Globus pallidus (tissue), 1 donor: ENCODE results near the gene GJD2.
A peak's percentile ranks its signal among the peaks of the same experiment; 100 is the strongest.

Experiments
- DNase-seq: peaks from one replicate; pipeline ENCODE4 v3.0.0-alpha.2; 2015; ENCODE audit warnings: low spot score

Gene GJD2

DNA sequence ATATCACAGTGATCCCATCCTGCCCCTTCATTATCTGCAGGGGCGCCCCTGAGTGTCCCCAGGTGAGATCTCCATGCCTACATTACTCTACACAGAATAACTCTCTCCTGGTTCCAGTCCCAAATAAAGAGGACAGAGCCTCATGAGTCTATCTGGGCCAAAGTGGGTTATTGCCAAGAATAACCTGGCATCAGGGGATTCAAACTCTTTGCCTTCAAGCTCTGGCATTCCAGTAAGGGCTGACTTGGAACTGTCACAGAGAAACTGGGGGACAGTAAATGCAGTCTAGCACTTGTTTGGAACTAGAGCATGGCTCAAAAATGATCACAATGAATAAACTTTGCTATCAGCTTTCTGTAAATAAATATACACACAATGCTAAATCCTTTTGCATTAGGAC lies 30.3 kb downstream of the GJD2 start:
- DNase-seq: no peak

DNA sequence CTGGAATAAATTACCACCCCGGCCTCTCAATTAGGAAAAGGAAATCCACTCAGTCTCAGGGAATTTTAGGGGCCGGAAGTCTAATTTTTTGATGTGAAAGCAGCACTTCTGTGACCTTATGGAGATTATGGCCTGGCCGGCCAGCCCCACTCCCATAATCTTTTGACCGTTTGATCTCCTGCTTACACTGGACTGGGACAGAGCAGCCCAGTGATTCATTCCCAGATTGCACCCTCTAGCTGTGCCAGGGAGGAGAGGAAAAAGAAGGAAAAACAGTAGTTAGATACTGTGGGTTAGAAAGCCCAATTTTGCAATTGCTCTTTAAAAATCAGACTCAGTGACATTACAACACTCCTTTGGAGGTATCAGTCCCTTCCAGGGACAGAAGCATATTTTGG lies 32.4 kb downstream of the GJD2 start:
- DNase-seq: peak; percentile 17

DNA sequence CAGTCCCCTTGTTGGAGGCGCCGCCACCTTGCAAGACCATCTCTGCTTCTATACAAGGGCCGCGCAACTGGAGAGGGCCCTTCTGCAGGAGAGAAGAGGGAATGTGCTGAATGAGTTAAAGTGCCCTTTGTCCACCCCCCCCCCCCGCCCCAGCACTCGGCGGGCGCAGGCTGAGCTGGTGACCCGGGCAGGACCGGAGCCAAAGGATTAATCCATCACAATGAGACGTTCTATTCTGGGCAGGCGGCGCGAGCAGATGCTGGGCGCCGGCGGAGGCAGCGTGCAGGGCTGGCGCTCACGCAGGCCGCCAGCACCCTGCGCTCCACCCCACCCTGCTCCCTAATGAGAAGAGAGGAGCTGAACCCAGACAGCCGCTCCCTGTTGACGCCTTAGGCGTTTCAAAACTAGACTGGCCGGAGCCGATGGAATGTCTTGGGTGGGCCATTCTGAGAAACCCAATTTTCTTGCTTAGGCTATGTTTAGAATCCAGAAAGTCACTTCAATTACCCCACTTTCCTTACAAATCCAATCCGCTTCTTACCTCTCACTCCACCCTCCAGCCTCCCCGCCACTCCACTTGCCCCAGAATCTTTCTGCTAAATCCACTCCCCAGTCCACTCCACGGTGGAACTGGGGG lies 32.9 kb downstream of the GJD2 start:
- DNase-seq: peak; percentile 74

DNA sequence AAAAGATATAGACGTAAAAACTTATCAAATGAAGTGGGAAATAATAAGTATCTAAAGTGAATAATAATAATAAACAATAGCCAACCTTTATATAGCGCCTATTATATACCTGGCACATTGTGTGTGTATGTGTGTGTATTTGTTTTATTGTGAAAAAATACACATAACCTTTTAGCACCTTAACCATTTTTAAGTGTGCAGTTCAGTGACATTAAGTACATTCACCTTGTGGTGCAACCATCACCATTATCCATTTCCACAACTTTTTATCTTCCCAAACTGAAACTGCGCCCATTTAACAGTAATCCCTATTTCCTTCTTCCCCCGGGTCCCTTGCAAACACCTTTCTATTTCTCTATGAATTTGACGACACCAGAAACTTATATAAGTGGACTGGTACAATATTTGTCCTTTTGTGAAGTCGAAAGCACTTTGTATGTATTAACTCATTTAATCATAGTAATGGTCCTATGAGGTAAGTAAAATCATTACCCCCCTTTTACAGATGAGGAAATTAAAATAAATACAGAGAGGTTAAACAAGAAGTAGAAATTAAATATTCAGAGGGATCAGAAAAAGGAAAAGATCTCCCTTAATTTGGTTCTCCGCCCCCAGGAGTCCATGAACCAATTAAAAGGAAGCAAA lies 33.5 kb downstream of the GJD2 start:
- DNase-seq: no peak

DNA sequence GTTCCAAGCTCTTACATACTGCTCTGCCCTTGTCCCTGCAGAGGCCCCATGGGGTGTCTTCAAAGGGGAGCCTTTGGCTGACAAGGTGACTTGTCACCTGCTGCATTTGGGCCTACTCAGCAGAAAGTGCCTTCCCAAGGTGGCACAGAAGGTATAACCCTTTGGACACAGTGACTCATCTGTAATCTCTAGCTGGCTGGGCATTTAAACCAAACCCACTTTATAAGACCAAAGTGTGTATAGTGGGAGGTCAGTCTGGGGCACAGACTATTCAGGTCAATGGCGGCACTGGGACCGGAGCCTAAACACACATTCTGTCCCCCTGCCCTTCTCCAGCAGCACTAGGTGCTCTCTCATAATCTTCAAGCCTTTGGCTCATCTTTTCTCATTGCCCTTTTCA lies 35.1 kb downstream of the GJD2 start:
- DNase-seq: no peak

DNA sequence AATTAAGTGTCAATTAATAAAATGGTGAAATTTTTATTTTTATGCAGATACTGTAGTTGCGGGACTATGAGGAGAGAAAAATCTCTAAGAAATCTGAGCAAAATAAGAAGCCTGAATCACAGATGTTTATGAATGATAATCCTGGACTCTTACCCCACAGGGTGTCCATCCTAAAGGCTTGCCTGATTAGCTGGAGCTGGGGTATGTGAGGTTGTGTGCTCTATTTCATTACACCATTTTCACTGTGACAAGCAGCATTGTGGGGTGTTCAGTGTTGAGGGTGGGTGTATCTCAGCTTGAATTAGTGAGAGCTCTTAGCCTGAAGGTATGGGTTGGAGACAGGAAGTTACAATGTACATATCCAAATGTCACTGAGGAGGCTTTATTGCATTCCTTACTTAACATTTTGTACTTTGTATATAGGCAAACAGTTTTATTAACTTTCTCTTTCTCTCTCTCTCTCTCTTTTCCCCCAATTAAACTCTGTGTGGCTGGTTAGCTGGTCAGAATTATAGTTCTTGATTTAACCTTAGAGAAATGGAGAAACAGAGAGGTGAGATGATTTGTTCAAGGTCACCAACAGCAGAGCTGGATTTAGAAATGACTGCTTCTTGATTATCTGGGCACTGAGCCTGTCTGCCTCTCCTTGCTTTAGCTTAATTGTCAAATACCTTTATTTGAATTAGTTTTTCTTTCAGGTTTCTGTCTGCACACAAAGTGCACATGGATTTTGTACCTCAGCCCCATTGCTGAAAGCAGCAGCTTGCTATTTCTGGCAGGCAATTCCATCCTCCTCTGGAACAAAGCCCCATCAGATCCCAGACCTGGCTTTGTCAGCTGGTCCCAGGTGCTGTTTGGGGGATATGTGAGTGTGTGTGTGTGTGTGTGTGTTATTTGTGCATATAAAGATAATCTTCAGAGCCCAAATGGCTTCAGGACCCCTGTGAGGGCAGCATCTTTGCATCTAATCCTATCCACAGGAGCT lies 35.8 kb downstream of the GJD2 start:
- no peak for DNase-seq

DNA sequence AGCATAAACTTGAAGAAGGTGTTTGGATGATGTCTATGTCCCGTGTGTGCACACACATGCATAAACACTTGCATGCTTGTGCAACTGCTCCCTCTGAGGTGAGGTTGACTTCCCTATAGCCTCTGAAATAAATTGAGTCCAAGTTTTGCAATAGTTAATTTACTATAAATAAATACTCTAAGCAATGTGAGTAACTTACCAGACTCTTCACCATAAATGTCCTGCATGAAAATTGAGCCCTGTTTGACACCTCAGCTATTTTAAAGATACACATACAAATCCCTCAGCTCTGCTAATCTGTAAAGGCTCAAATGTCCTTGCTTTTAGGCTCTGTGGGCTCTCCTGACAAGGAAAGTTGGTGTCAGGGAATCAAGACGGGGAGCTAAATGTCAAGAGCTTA lies 37.1 kb downstream of the GJD2 start:
- DNase-seq: no peak

DNA sequence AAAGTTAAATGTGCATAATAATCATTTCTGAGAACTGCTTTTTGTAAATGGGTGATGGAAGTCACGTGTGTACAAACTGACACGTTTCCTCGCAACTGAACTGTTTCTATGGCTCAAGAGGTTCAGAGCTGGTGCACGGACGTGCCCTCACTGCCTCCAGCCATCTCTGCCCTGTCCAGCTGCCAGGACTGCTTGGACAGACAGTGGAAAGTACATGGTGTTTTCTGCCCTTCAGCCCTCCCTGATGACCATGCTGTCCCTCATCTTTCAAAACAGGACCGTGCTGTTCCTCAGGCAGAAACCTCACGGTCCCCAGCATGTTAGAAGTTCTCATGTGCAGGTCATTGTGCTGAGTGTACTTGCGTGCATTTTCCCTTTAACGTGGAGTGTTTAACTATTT lies 38.7 kb downstream of the GJD2 start:
- DNase-seq: no peak

DNA sequence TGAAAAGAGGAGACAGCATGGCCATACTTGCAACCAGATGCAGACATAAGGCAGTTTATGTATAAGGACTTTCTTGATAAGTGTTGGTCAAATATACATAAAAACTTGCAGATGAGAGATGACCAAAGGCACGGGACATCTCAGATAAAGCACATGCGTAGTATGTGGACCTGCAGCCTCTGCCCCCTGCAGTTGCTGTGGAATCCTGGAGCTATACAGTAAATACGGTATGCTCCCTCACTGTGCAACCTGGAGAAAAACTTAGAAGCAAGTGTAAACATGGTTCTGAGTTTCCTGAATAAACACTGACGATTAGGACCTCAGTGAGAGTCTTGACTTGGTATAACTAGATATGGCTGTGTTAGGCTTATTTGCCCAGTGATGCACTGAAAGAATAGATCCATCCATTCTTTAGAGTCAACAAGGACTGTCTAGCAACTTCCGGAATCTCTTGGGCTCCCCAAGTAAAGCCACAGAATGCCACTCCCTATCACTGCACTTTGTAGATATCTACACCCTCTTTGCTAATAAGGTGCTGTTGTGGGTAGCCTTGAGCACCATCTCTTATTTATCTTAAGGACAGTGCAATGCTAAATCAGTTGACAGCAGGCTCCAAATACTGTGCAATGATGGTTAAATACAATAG lies 40.2 kb downstream of the GJD2 start:
- no peak for DNase-seq

DNA sequence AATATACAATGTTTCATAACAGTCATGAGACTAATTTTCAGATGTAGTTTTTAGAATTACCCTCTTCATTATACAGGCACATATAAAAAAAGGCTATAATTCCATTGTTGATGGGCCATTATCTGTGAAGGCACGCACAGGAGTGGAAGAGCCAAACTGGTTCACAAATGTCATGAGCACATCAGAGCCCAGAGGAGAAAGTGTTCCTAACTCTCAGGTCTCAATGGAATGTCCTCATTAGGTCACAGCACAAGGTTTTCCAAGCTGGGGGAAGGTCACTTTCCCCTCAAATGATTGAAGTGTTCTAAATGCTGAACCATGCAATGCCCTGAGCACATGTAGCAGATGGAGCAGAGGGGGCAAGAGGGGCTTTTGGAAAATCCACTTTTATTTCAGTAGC lies 41.2 kb downstream of the GJD2 start:
- DNase-seq: no peak

DNA sequence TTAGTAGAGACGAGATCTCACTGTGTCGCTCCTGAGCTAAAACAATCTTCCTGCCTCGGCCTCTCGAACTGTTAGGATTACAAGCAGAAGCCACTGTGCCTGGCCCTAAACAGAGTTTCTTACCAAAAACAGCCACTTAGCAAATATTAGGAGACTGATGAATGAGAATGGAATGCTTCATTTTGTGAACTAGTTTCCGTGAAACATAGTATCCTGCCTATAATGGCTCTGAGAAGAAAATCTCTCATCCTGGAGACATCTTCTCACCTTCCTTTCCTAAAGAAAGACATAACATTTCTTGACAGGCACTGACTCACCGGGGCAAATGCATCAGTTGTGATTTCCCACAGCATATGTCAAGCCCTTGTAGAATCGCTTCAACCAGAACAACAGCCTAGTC lies 44.9 kb downstream of the GJD2 start:
- no peak for DNase-seq

DNA sequence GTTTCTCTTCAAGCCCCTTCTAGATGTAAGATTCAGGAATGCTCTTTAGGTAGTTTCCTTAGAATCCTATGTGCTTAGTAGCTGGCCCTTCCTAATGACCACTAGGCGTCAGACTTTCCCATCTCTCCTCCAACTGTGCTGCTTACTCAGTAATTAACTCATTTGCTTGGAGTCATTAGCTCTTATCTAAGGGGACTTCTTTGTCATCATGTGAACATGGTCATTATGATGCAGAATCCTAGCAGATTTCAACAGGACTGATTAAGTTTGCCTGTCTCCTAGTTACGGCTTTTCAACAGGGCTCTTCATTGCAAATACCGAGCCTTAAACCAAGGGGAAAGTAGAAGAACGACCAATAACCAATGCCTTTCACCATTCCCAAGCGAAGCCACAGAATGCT lies 46.4 kb downstream of the GJD2 start:
- DNase-seq: peak; percentile 69

DNA sequence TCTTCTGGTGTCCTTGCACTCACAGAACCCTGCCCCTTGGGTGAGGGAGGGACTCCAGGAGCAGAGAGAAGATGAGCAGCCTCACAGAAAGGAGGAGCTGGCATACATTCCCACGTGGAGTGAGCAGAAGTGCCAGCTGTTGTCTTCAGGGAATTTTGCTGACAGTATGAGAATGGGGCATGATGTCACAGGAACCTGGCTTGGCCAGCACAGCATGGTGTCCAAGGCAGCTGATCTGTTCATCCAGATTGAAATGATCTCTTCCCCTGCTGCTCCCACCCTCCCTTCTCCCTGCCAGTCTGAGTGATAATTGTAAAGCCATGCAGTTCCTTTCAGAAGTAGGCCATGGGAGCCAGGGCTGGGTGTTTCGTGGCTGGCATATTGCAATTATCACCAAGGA lies 53.3 kb downstream of the GJD2 start:
- no peak for DNase-seq
